Measurements from ENCODE around the gene NIPAL3. TPM values are rescaled to one million over a fixed set of nuclear protein-coding genes. Genes with fewer than 3 reads are reported as not detected.

NIPAL3 gene
- total RNA-seq, 1 donor = 31.8 TPM

- DNase-seq (ENCODE audit: insufficient read length, low spot score, missing footprints) = no peak
- no peaks in the 10 kb centered on the region for H3K36me3 ChIP-seq (ENCODE audit: insufficient read depth, low read length)
- H3K9me3 ChIP-seq (ENCODE audit: low read depth, low read length) = no peaks in the 10 kb centered on the region
- no peak for TF ChIP-seq CTCF (IDR thresholded peaks at IDR 0.05; ENCODE audit: extremely low read depth, low read depth, low read length)
- H3K27me3 ChIP-seq (ENCODE audit: insufficient read depth, low read length) = no peaks in the 10 kb centered on the region
- H4K20me1 ChIP-seq (ENCODE audit: insufficient read depth, low read length) = no peaks in the 10 kb centered on the region
- H2AFZ ChIP-seq (ENCODE audit: low read length) = no peak overlapping the region
- H3K4me1 ChIP-seq (ENCODE audit: insufficient read depth, low read length) = no peaks in the 10 kb centered on the region
- no peak overlapping the region for H3K4me2 ChIP-seq (ENCODE audit: insufficient read depth, low read length)
- H3K79me2 ChIP-seq (ENCODE audit: insufficient read depth, low read length) = no peaks in the 10 kb centered on the region
- H3K4me3 ChIP-seq (ENCODE audit: insufficient read depth, low read length) = no peak overlapping the region
- no peak overlapping the region for H3K27ac ChIP-seq (ENCODE audit: low read depth, low read length)
These were observed 61.7 kb downstream of the NIPAL3 start for GRCh38 chr1:24477309-24477708.

- Histone ChIP-seq H3K4me2 (ENCODE audit: insufficient read depth, low read length) (no peak overlapping the region), H3K27ac (ENCODE audit: low read depth, low read length) (no peak overlapping the region), H2AFZ (ENCODE audit: low read length) (no peak overlapping the region), H3K36me3 (ENCODE audit: insufficient read depth, low read length) (no peaks in the 10 kb centered on the region), H3K27me3 (ENCODE audit: insufficient read depth, low read length) (no peaks in the 10 kb centered on the region), H3K79me2 (ENCODE audit: insufficient read depth, low read length) (no peaks in the 10 kb centered on the region), H3K9me3 (ENCODE audit: low read depth, low read length) (no peaks in the 10 kb centered on the region), H4K20me1 (ENCODE audit: insufficient read depth, low read length) (no peaks in the 10 kb centered on the region), H3K4me3 (ENCODE audit: insufficient read depth, low read length) (no peak overlapping the region), H3K4me1 (ENCODE audit: insufficient read depth, low read length) (no peaks in the 10 kb centered on the region)
- TF ChIP-seq CTCF (IDR thresholded peaks at IDR 0.05; ENCODE audit: extremely low read depth, low read depth, low read length) = no peak
- no peak for DNase-seq (ENCODE audit: insufficient read length, low spot score, missing footprints)
These were observed 65.5 kb downstream of the NIPAL3 start for GRCh38 chr1:24481101-24481500.

- Histone ChIP-seq H3K4me2 (ENCODE audit: insufficient read depth, low read length) (no peak overlapping the region), H3K4me1 (ENCODE audit: insufficient read depth, low read length) (no peaks in the 10 kb centered on the region), H3K36me3 (ENCODE audit: insufficient read depth, low read length) (no peaks in the 10 kb centered on the region), H3K27ac (ENCODE audit: low read depth, low read length) (no peak overlapping the region), H2AFZ (ENCODE audit: low read length) (no peak overlapping the region), H3K4me3 (ENCODE audit: insufficient read depth, low read length) (no peak overlapping the region), H3K79me2 (ENCODE audit: insufficient read depth, low read length) (no peaks in the 10 kb centered on the region), H4K20me1 (ENCODE audit: insufficient read depth, low read length) (no peaks in the 10 kb centered on the region), H3K9me3 (ENCODE audit: low read depth, low read length) (no peaks in the 10 kb centered on the region), H3K27me3 (ENCODE audit: insufficient read depth, low read length) (no peaks in the 10 kb centered on the region)
- no peak for DNase-seq (ENCODE audit: insufficient read length, low spot score, missing footprints)
- no peak for TF ChIP-seq CTCF (IDR thresholded peaks at IDR 0.05; ENCODE audit: extremely low read depth, low read depth, low read length)
These were observed 66.4 kb downstream of the NIPAL3 start for GRCh38 chr1:24481843-24482610.

GRCh38 chr1:24483441-24483840 is 67.8 kb downstream of the NIPAL3 start:
- Histone ChIP-seq H3K9me3 (ENCODE audit: low read depth, low read length) (no peaks in the 10 kb centered on the region), H3K79me2 (ENCODE audit: insufficient read depth, low read length) (no peaks in the 10 kb centered on the region), H4K20me1 (ENCODE audit: insufficient read depth, low read length) (no peaks in the 10 kb centered on the region), H3K4me2 (ENCODE audit: insufficient read depth, low read length) (no peak overlapping the region), H3K27ac (ENCODE audit: low read depth, low read length) (no peak overlapping the region), H2AFZ (ENCODE audit: low read length) (no peak overlapping the region), H3K36me3 (ENCODE audit: insufficient read depth, low read length) (no peaks in the 10 kb centered on the region), H3K4me3 (ENCODE audit: insufficient read depth, low read length) (no peak overlapping the region), H3K27me3 (ENCODE audit: insufficient read depth, low read length) (no peaks in the 10 kb centered on the region), H3K4me1 (ENCODE audit: insufficient read depth, low read length) (no peaks in the 10 kb centered on the region)
- no peak for TF ChIP-seq CTCF (IDR thresholded peaks at IDR 0.05; ENCODE audit: extremely low read depth, low read depth, low read length)
- no peak for DNase-seq (ENCODE audit: insufficient read length, low spot score, missing footprints)

Data from osteoblast (primary cell).